PC-9 (cell line): ENCODE results near the gene ACTBL2. TPM values are rescaled to one million over a fixed set of nuclear protein-coding genes. Genes with fewer than 3 reads are reported as not detected.

ENCODE experiments used
- BruUV-seq: library from RNA; stranded (reverse); fragments of 400-500 nt; replicated peaks from 2 replicates; lab custom pipeline; 2021; lab: Mats Ljungman, UMichigan
- CTCF ChIA-PET: fragments of 300-600 bp; sonication (Branson Sonifier 250); formaldehyde crosslinking; loops from one replicate; lab custom pipeline; 2022; ENCODE audit warnings: antibody characterized with exemption; lab: Charles Lee
- POLR2A ChIA-PET: fragments of 300-600 bp; sonication (Branson Sonifier 250); formaldehyde crosslinking; loops from one replicate; lab custom pipeline; 2022; ENCODE audit warnings: antibody characterized with exemption; ENCODE audit not compliant: unreplicated experiment; lab: Charles Lee
- DNase-seq, 2 experiments: peaks; one replicate each; pipeline versions ENCODE4 v3.0.0 to v3.0.0-alpha.2; 2015 to 2022; ENCODE audit warnings: mixed read lengths in 1 of 2
- H2AFZ ChIP-seq: fragments of 200-600 bp; sonication (generic); 2 replicates; pipeline ENCODE4 v1.8.1; 2017; ENCODE audit warnings: antibody characterized with exemption
- H3F3A ChIP-seq: fragments of 200-600 bp; sonication (generic); 2 replicates; pipeline ENCODE4 v1.8.1; 2017; ENCODE audit warnings: antibody characterized with exemption, mild to moderate bottlenecking, low read depth; ENCODE audit not compliant: insufficient read depth
- H3K27ac ChIP-seq: fragments of 200-600 bp; sonication (generic); 2 replicates; pipeline ENCODE4 v1.6.1; 2016; ENCODE audit warnings: mixed run types
- H3K27me3 ChIP-seq: fragments of 200-600 bp; sonication (generic); 2 replicates; pipeline ENCODE4 v1.6.1; 2016; ENCODE audit warnings: low read depth, mixed run types; ENCODE audit not compliant: insufficient read depth
- H3K36me3 ChIP-seq: fragments of 200-600 bp; sonication (generic); 2 replicates; pipeline ENCODE4 v1.6.1; 2016; ENCODE audit warnings: low read depth, mixed run types
- H3K4me1 ChIP-seq: fragments of 200-600 bp; sonication (generic); replicated peaks from 2 replicates; pipeline ENCODE4 v1.6.1; 2016; ENCODE audit warnings: mixed run types; ENCODE audit not compliant: insufficient read depth
- H3K4me2 ChIP-seq: fragments of 200-600 bp; sonication (generic); 2 replicates; pipeline ENCODE4 v1.6.1; 2017; ENCODE audit warnings: mixed run types
- H3K4me3 ChIP-seq: fragments of 200-600 bp; sonication (generic); 2 replicates; pipeline ENCODE4 v1.6.1; 2016; ENCODE audit warnings: mixed run types
- H3K79me2 ChIP-seq: fragments of 200-600 bp; sonication (generic); 2 replicates; pipeline ENCODE4 v1.6.1; 2017; ENCODE audit warnings: low read depth, mixed run types
- H3K9me2 ChIP-seq: fragments of 200-600 bp; sonication (generic); 2 replicates; pipeline ENCODE4 v1.8.1; 2017; ENCODE audit warnings: mild to moderate bottlenecking; ENCODE audit not compliant: insufficient read depth
- H3K9me3 ChIP-seq: fragments of 200-600 bp; sonication (generic); 2 replicates; pipeline ENCODE4 v1.8.1; 2016; ENCODE audit warnings: low read depth; ENCODE audit not compliant: insufficient read depth
- H4K20me1 ChIP-seq: fragments of 200-600 bp; sonication (generic); 2 replicates; pipeline ENCODE4 v1.8.1; 2017; ENCODE audit not compliant: insufficient read depth
- EZH2 ChIP-seq: fragments of 200-600 bp; sonication (generic); IDR thresholded peaks from 2 replicates; pipeline ENCODE4 v1.8.0; 2017; ENCODE audit warnings: antibody characterized with exemption, low read depth
- intact Hi-C: fragments of 100-400 bp; cut with micrococcal nuclease; formaldehyde crosslinking; loops from one replicate; pipeline ENCODE4 v1.10.0; 2022; ENCODE audit not compliant: unreplicated experiment
- total RNA-seq: library from RNA; stranded (reverse); gene quantifications from 2 replicates; pipeline ENCODE4 v1.2.3, GENCODE V29; 2021
- TF ChIP-seq, protein P1 (sequence below): fragments of 200-600 bp; sonication (generic); conservative IDR thresholded peaks from 2 replicates; pipeline ENCODE4 v1.6.1; 2017; ENCODE audit warnings: mixed run types, antibody characterized with exemption, mild to moderate bottlenecking, moderate library complexity

The ACTBL2 gene
- total RNA-seq, 1 experiment from 2014 or later, result 0.98 TPM

- no peak overlapping the region for H3K4me2 ChIP-seq
- intact Hi-C loops, result no loop called here
- CTCF ChIA-PET, result no interaction called here
- no peaks in the 10 kb centered on the region for H3K79me2 ChIP-seq
- TF ChIP-seq, protein P1, sequence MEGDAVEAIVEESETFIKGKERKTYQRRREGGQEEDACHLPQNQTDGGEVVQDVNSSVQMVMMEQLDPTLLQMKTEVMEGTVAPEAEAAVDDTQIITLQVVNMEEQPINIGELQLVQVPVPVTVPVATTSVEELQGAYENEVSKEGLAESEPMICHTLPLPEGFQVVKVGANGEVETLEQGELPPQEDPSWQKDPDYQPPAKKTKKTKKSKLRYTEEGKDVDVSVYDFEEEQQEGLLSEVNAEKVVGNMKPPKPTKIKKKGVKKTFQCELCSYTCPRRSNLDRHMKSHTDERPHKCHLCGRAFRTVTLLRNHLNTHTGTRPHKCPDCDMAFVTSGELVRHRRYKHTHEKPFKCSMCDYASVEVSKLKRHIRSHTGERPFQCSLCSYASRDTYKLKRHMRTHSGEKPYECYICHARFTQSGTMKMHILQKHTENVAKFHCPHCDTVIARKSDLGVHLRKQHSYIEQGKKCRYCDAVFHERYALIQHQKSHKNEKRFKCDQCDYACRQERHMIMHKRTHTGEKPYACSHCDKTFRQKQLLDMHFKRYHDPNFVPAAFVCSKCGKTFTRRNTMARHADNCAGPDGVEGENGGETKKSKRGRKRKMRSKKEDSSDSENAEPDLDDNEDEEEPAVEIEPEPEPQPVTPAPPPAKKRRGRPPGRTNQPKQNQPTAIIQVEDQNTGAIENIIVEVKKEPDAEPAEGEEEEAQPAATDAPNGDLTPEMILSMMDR, result no peak
- TF ChIP-seq EZH2, result no peak
- no peaks in the 10 kb centered on the region for H3K9me2 ChIP-seq
- no peak overlapping the region for H2AFZ ChIP-seq
- H3K36me3 ChIP-seq, result no peaks in the 10 kb centered on the region
- H3K9me3 ChIP-seq, result peaks cover 6% of the 10 kb centered on the region; the same call in 1 of the 2 replicates
- no peak overlapping the region for H3K4me3 ChIP-seq
- H4K20me1 ChIP-seq, result no peaks in the 10 kb centered on the region
- no peak overlapping the region for H3K27ac ChIP-seq
- POLR2A ChIA-PET, result no interaction called here
- no peaks in the 10 kb centered on the region for H3F3A ChIP-seq
- no peaks in the 10 kb centered on the region for H3K27me3 ChIP-seq
- no peaks in the 10 kb centered on the region for H3K4me1 ChIP-seq
- BruUV-seq, result no TSS peak
- DNase-seq, result no peak
Observed at GRCh38 chr5:57453728-57454127, 28.9 kb downstream of the ACTBL2 start.

GRCh38 chr5:57452885-57453284 is 29.7 kb downstream of the ACTBL2 start:
- no peak overlapping the region for H3K4me2 ChIP-seq
- no peaks in the 10 kb centered on the region for H4K20me1 ChIP-seq
- no peak for DNase-seq
- no peaks in the 10 kb centered on the region for H3K27me3 ChIP-seq
- POLR2A ChIA-PET, result no interaction called here
- H3F3A ChIP-seq, result no peaks in the 10 kb centered on the region
- H3K36me3 ChIP-seq, result no peaks in the 10 kb centered on the region
- H3K4me3 ChIP-seq, result no peak overlapping the region
- CTCF ChIA-PET, result no interaction called here
- intact Hi-C loops, result no loop called here
- TF ChIP-seq EZH2, result no peak
- TF ChIP-seq, protein P1, result no peak
- no peak overlapping the region for H3K27ac ChIP-seq
- no TSS peak for BruUV-seq
- H3K9me2 ChIP-seq, result no peaks in the 10 kb centered on the region
- no peaks in the 10 kb centered on the region for H3K79me2 ChIP-seq
- no peaks in the 10 kb centered on the region for H3K4me1 ChIP-seq
- 0 out of 2 replicates have a peak overlapping the region, but pooled peaks have one; percentile 23 for H2AFZ ChIP-seq
- peaks cover 6% of the 10 kb centered on the region; the same call in 1 of the 2 replicates for H3K9me3 ChIP-seq

- POLR2A ChIA-PET, result no interaction called here
- TF ChIP-seq, protein P1, result no peak
- TF ChIP-seq EZH2, result no peak
- CTCF ChIA-PET, result no interaction called here
- Histone ChIP-seq H3K79me2 (no peaks in the 10 kb centered on the region), H3K9me2 (no peaks in the 10 kb centered on the region), H2AFZ (no peak overlapping the region), H3K27me3 (no peaks in the 10 kb centered on the region), H4K20me1 (no peaks in the 10 kb centered on the region), H3K4me2 (no peak overlapping the region), H3K36me3 (no peaks in the 10 kb centered on the region), H3K4me3 (no peak overlapping the region), H3K27ac (no peak overlapping the region), H3K9me3 (peaks cover 6% of the 10 kb centered on the region; the same call in 1 of the 2 replicates), H3F3A (no peaks in the 10 kb centered on the region), H3K4me1 (no peaks in the 10 kb centered on the region)
- BruUV-seq, result no TSS peak
- DNase-seq, result peak in 1 of 2 experiments; percentile 45
- intact Hi-C loops, result no loop called here
Observed at GRCh38 chr5:57450991-57451876, 31.4 kb downstream of the ACTBL2 start.
